Effector CD8-positive, alpha-beta T cell (primary cell): ENCODE results near the gene DMRT1.
"Not testable (repeated sequence)": the region's sequence is repeated elsewhere in the genome, so short reads cannot be mapped to it uniquely, and the experiment has no call there.

Source experiments
- DNase-seq: peaks from one replicate; lab custom pipeline; 2025; lab: John Stamatoyannopoulos, UW

The DMRT1 gene

DNA sequence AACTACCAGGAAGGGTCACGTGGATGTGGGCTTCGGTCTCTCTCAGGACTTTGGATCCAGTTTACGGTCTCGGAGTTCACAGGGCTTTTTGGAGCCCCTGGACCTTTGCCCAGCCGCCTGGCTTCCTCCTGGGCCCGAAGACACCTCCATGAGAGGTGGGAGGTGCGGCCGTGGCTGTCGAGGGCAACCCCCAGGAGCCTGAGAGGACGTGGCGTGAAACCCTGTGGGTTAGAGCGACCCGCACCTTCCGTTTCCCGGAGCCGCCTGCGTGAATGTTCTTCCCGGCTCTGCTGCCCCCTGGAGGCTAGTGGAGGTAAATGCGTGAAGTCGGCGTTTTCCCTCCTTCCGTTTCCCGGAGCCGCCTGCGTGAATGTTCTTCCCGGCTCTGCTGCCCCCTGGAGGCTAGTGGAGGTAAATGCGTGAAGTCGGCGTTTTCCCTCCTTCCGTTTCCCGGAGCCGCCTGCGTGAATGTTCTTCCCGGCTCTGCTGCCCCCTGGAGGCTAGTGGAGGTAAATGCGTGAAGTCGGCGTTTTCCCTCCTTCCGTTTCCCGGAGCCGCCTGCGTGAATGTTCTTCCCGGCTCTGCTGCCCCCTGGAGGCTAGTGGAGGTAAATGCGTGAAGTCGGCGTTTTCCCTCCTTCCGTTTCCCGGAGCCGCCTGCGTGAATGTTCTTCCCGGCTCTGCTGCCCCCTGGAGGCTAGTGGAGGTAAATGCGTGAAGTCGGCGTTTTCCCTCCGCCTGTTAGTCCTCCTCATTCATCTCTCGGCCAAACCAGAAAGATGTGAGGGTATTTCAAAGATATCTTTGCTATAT lies 157.0 kb downstream of the DMRT1 start:
- not testable (repeated sequence) for DNase-seq

DNA sequence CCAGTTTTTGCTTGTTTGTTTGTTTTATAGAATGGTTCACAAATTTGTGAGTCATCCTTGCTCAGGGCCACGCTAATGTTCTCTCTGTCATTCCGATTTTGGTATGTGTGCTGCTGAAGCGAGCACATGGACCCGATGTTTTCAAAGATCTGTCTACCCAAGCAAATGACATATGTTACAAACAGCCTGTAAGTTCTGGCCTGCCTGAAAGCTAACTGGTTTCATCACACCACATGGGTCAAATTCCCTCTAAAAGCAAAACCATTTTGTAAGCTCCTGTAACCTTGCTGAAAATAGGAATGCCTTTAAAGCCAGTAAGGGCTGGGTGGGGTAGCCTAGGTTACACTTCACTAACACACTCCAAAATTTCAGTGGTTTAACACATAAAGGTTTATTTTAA lies 160.3 kb downstream of the DMRT1 start:
- no peak for DNase-seq

GRCh38 chr9:1002678-1003077 lies 161.2 kb downstream of the DMRT1 start:
- DNase-seq = no peak

- no peak for DNase-seq
These were observed 163.7 kb downstream of the DMRT1 start for GRCh38 chr9:1005043-1005667.

DNA sequence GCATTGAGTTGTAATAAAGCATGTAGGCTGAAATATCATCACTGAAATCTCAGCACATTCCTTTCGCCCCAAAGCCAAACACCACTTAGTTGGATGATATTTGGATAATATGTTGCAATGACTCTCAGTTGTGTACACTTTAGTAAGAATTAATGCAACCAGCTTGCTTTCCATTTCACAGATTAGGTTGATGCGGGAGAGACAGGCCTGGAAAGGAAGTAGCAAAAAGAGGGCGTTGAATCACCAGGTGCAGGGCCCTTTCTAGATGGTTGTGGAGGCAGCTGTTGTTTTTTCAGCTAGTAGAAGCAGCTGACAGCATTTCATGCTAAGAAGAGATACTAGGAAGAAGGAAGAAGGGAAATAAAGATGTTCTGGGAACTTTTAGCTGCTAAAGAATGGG lies 165.8 kb downstream of the DMRT1 start:
- DNase-seq = no peak

- no peak for DNase-seq
These were observed 166.7 kb downstream of the DMRT1 start for GRCh38 chr9:1008216-1008615.

DNA sequence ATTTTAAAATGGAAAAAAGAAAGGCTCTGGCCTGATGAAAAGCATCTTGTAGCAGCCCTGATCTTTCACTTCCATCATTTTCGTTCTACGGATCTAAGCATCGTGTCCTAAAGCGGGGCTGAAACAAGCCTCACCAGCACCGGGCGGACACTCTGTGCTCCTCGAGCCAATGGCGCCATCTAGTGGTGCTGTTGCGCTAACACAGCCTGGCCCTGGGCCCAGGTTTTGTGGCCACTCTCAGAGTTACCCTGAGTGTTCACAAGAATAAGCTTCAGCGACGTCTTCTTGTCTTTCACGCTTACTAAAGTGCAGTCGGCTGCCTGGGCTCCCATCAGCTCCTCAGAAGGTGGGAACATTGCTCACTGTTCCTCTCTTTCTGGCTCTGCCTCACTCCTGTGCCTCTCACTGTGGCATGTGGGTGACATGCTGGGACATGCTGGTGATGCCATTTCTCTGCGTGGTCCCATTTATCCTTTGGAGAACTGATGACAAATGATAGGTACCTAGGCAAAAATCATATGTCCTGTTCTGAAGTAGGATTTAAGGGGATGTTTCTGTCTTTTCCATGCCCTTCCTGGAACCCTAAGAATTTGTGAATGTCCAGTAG lies 167.7 kb downstream of the DMRT1 start:
- DNase-seq = peak; percentile 52

GRCh38 chr9:1013021-1013420 lies 171.5 kb downstream of the DMRT1 start:
- DNase-seq = no peak

- no peak for DNase-seq
These were observed 172.7 kb downstream of the DMRT1 start for GRCh38 chr9:1014225-1014624.

GRCh38 chr9:1014640-1015039 lies 173.1 kb downstream of the DMRT1 start:
- no peak for DNase-seq

GRCh38 chr9:1018121-1018520 lies 176.6 kb downstream of the DMRT1 start:
- DNase-seq = no peak
